Measurements from ENCODE around the gene FAM163B.

FAM163B gene

DNA sequence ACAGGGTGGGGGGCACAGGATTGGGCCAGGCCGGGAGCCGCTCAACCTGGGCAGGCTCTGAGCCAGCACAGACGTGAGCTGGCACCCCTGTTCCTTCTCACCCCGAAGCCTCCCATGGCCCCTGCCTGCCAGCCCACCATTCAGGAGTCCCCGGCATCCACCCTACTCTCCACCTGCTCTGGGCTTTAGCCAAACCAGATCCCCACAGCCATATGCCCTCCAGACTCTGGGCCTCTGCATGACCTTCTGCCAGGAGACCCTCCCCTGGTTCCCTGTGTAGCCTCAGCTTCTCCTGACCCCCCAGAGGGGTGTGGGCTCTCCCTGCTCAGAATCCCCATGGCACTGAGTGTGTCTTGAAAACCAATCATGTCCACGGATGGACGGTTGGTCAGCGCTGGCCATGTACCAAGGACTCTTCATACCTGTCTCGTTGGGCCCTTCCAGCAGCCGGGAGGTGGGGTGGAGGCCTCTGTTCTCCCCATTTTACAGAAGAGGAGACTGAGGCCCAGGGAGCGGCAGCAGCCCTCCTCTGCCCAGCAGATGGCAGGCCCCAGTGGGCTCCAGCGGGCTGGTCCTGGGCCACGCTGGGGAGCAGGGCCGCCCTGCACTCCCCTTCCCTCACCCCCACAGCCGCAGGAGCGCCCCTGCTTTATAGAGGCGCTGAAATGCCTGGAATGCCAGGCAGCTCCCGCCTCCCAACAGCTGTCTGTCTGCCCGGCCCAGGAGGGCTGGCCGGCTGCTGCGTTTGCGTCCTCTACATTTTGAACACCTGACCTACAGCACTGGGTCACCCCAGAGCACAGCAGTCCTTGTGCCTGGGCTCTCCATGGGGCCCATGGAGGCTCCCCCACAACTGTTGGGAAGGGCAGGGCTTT lies 81.0 kb downstream of the FAM163B start:
- no peak for DNase-seq (ENCODE audit: low spot score)

DNA sequence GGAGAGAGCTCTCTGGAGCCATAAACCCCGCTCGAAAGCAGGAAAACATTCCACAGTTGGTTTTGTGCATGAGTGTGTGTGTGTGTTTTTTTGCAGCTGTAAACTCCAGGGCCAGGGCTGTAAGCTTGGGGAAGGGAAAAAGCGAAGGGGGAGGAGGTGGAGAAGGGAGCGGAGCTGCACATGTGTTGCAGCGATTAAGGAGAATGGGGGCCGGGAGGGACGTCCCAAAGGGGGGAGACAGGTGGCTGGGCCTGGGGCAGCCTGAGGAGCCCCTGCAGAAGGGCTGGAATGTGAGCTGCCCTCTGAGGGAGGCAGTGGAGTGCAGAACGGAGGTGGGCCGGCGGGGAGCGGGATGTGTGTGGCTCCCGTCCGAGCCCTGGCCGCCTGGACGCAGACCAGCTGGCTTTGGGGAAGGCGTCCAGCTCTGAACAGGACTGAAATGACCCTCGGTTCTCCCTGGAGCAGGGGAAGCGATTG lies 81.7 kb downstream of the FAM163B start:
- DNase-seq (ENCODE audit: low spot score) = no peak

All from globus pallidus (tissue), 1 donor.